SK-N-SH (cell line): ENCODE data around the gene FGF18.

Experiments
- CHD2 ChIP-seq: fragments of 150-350 bp; IDR thresholded peaks from 2 replicates; pipeline ENCODE4 v1.6.1; 2018; ENCODE audit warnings: low read length; ENCODE audit not compliant: partially characterized antibody
- CTCF ChIP-seq: fragments of 200-600 bp; sonication (generic); IDR thresholded peaks from 2 replicates; pipeline ENCODE4 v1.6.1; 2017; ENCODE audit warnings: antibody characterized with exemption, mild to moderate bottlenecking, moderate library complexity
- EP300 ChIP-seq, 2 experiments: IDR thresholded peaks; 2 replicates each; pipeline versions ENCODE4 v1.4.0 to v1.6.1; 2012; ENCODE audit warnings: borderline replicate concordance in 1 of 2, low read depth in 1 of 2, low read length in 1 of 2
- EZH2phosphoT487 ChIP-seq: fragments of 200-600 bp; sonication (generic); IDR thresholded peaks from 2 replicates; pipeline ENCODE4 v1.6.1; 2017; ENCODE audit warnings: low read depth, mixed run types, mild to moderate bottlenecking, antibody characterized with exemption, moderate library complexity, borderline replicate concordance
- FOXJ3 ChIP-seq: sonication (generic); formaldehyde crosslinking; IDR thresholded peaks from 2 replicates; pipeline ENCODE4 v1.5.1; 2020; ENCODE audit warnings: mild to moderate bottlenecking, missing genetic modification reagents
- PBX3 ChIP-seq: IDR thresholded peaks from 2 replicates; pipeline ENCODE4; 2012
- POLR2AphosphoS5 ChIP-seq: IDR thresholded peaks from 2 replicates; pipeline ENCODE4 v1.6.1; 2012; ENCODE audit warnings: low read depth, low read length
- TEAD4 ChIP-seq: IDR thresholded peaks from 2 replicates; pipeline ENCODE4 v1.4.0; 2012; ENCODE audit warnings: mild to moderate bottlenecking, borderline replicate concordance; ENCODE audit not compliant: insufficient read depth
- YY1 ChIP-seq: IDR thresholded peaks from 2 replicates; pipeline ENCODE4 v1.4.0; 2012; ENCODE audit warnings: low read depth, mild to moderate bottlenecking

- TF ChIP-seq EZH2phosphoT487: no peak
- no peak for TF ChIP-seq CHD2
- no peak for TF ChIP-seq YY1
- no peak for TF ChIP-seq CTCF
- no peak for TF ChIP-seq POLR2AphosphoS5
- no peak for TF ChIP-seq EP300 (IDR thresholded peaks at IDR 0.05; ENCODE audit: borderline replicate concordance in 1 of 2, low read depth in 1 of 2, low read length in 1 of 2)
- no peak for TF ChIP-seq FOXJ3 (CRISPR knock-in tag)
- no peak for TF ChIP-seq PBX3
- TF ChIP-seq TEAD4: no peak
These were observed 40.4 kb downstream of the FGF18 start for GRCh38 chr5:171459839-171460238.
